ENCODE data around the gene SELENOT.
"Not testable (repeated sequence)": the region's sequence is repeated elsewhere in the genome, so short reads cannot be mapped to it uniquely, and the experiment has no call there.

SELENOT gene

GRCh38 chr3:150609988-150610387, 6.9 kb downstream of the SELENOT start:
- no peak for DNase-seq

GRCh38 chr3:150610785-150611184, 7.7 kb downstream of the SELENOT start:
- no peak for DNase-seq

- no peak for DNase-seq
Observed at GRCh38 chr3:150611666-150612065, 8.5 kb downstream of the SELENOT start.

- DNase-seq: no peak
Observed at GRCh38 chr3:150612494-150612893, 9.4 kb downstream of the SELENOT start.

- no peak for DNase-seq
Observed at GRCh38 chr3:150613034-150613433, 9.9 kb downstream of the SELENOT start.

GRCh38 chr3:150613709-150614480, 10.8 kb downstream of the SELENOT start:
- no peak for DNase-seq

GRCh38 chr3:150620002-150620689, 17.0 kb downstream of the SELENOT start:
- DNase-seq: no peak

GRCh38 chr3:150622955-150623354, 19.8 kb downstream of the SELENOT start:
- not testable (repeated sequence) for DNase-seq

GRCh38 chr3:150623945-150624344, 20.8 kb downstream of the SELENOT start:
- no peak for DNase-seq

- DNase-seq: no peak
Observed at GRCh38 chr3:150626148-150626930, 23.2 kb downstream of the SELENOT start.

- peak; percentile 47 for DNase-seq
Observed at GRCh38 chr3:150627557-150627956, 24.4 kb downstream of the SELENOT start.

GRCh38 chr3:150631515-150632221, 28.5 kb downstream of the SELENOT start:
- no peak for DNase-seq

- no peak for DNase-seq
Observed at GRCh38 chr3:150635076-150635475, 32.0 kb downstream of the SELENOT start.

GRCh38 chr3:150635526-150635925, 32.4 kb downstream of the SELENOT start:
- DNase-seq: no peak

GRCh38 chr3:150636258-150636657, 33.1 kb downstream of the SELENOT start:
- DNase-seq: no peak

- no peak for DNase-seq
Observed at GRCh38 chr3:150639262-150639661, 36.1 kb downstream of the SELENOT start.

GRCh38 chr3:150640256-150640655, 37.1 kb downstream of the SELENOT start:
- no peak for DNase-seq

- DNase-seq: no peak
Observed at GRCh38 chr3:150653110-150653561, 50.0 kb downstream of the SELENOT start.

- DNase-seq: no peak
Observed at GRCh38 chr3:150656316-150656715, 53.2 kb downstream of the SELENOT start.

GRCh38 chr3:150662410-150663200, 59.5 kb downstream of the SELENOT start:
- DNase-seq: no peak

- DNase-seq: no peak
Observed at GRCh38 chr3:150663461-150663860, 60.3 kb downstream of the SELENOT start.

GRCh38 chr3:150666167-150666566, 63.0 kb downstream of the SELENOT start:
- no peak for DNase-seq
